ENCODE measurements around the gene COMMD9.

The COMMD9 gene

DNA sequence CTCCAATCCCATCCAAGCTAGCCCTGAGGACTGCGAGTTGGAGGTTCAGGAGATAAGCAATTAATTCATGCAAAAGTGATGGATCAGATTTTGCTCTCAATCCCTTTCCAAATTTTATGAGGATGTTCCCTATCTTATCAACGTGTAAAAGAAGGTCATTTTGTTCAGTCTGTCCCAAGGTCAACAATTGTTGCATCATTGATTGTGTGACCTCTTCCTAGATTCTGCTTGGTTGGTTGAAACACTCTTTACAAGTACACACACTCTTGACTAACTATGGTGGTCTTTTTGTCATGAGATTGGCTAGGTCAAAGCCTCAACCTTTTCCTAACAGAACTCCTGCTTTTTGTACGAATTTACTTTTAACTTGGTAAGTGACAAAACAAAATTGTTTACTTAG lies 41.7 kb downstream of the COMMD9 start:
- Histone ChIP-seq H3K27ac (ENCODE audit: poor library complexity, severe bottlenecking) (no peak overlapping the region), H3K4me3 (ENCODE audit: severe bottlenecking) (no peak overlapping the region), H3K36me3 (ENCODE audit: low read depth) (no peaks in the 10 kb centered on the region), H3K9me3 (ENCODE audit: severe bottlenecking) (no peaks in the 10 kb centered on the region), H3K27me3 (ENCODE audit: insufficient read depth, poor library complexity, severe bottlenecking) (no peaks in the 10 kb centered on the region), H3K4me1 (ENCODE audit: insufficient read depth, poor library complexity, severe bottlenecking) (peaks cover 11% of the 10 kb centered on the region)
- TF ChIP-seq, protein P1, sequence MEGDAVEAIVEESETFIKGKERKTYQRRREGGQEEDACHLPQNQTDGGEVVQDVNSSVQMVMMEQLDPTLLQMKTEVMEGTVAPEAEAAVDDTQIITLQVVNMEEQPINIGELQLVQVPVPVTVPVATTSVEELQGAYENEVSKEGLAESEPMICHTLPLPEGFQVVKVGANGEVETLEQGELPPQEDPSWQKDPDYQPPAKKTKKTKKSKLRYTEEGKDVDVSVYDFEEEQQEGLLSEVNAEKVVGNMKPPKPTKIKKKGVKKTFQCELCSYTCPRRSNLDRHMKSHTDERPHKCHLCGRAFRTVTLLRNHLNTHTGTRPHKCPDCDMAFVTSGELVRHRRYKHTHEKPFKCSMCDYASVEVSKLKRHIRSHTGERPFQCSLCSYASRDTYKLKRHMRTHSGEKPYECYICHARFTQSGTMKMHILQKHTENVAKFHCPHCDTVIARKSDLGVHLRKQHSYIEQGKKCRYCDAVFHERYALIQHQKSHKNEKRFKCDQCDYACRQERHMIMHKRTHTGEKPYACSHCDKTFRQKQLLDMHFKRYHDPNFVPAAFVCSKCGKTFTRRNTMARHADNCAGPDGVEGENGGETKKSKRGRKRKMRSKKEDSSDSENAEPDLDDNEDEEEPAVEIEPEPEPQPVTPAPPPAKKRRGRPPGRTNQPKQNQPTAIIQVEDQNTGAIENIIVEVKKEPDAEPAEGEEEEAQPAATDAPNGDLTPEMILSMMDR (IDR thresholded peaks at IDR 0.05; ENCODE audit: poor library complexity, severe bottlenecking), result no peak
- ATAC-seq (ENCODE audit: low read depth), result no peak
- no peak for DNase-seq (ENCODE audit: low spot score)

DNA sequence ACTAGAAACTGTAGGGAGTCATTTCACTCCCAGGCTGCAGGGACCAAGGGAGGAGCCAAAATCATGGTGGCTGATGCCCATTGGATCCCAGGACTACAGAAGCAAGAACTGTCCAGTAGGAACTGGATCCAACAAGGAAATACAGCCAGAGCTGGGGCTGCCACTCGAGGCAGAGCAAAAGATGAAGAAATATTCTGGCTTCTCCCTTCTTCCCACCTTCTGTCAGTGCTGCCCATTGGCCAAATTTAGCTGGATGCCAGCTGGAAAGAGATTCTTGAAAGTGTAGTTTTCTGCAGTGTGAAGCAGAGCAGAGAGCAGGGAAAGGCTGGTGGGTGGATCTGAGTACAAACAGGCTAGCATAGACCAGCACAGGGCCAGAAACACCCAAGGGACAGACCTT lies 45.6 kb downstream of the COMMD9 start:
- TF ChIP-seq, protein P1 (IDR thresholded peaks at IDR 0.05; ENCODE audit: poor library complexity, severe bottlenecking), result no peak
- DNase-seq (ENCODE audit: low spot score), result no peak

DNA sequence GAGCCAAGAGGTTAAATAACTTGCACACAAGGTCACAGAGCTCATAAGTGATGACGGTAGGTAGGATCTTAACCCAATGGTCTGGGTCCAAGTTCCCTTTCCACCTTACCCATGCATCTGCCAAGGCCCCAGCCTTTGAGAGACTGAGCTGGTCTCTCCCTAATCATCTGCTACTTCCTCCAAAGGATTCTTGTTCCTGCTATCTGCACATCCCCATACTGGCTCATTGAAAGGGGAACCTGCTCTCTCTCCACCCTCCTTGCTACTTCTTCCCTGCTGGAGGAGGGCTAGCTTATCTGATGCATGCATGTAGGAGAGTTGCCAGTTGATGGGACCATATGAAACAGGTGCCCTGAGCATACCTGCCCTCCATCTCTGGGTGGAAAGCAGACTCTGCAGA lies 47.7 kb downstream of the COMMD9 start:
- H3K9me3 ChIP-seq (ENCODE audit: severe bottlenecking), result no peaks in the 10 kb centered on the region
- DNase-seq (ENCODE audit: low spot score), result no peak
- H3K4me1 ChIP-seq (ENCODE audit: insufficient read depth, poor library complexity, severe bottlenecking), result no peaks in the 10 kb centered on the region
- H3K36me3 ChIP-seq (ENCODE audit: low read depth), result no peaks in the 10 kb centered on the region
- TF ChIP-seq, protein P1 (IDR thresholded peaks at IDR 0.05; ENCODE audit: poor library complexity, severe bottlenecking), result no peak
- no peak overlapping the region for H3K27ac ChIP-seq (ENCODE audit: poor library complexity, severe bottlenecking)
- H3K27me3 ChIP-seq (ENCODE audit: insufficient read depth, poor library complexity, severe bottlenecking), result no peaks in the 10 kb centered on the region
- ATAC-seq (ENCODE audit: low read depth), result no peak
- no peak overlapping the region for H3K4me3 ChIP-seq (ENCODE audit: severe bottlenecking)

More for the DNA sequence above, 45.6 kb downstream of the COMMD9 start:
- H3K27me3 ChIP-seq (ENCODE audit: insufficient read depth, poor library complexity, severe bottlenecking), result no peaks in the 10 kb centered on the region
- H3K36me3 ChIP-seq (ENCODE audit: low read depth), result no peaks in the 10 kb centered on the region
- H3K4me1 ChIP-seq (ENCODE audit: insufficient read depth, poor library complexity, severe bottlenecking), result no peaks in the 10 kb centered on the region
- no peak for ATAC-seq (ENCODE audit: low read depth)
- H3K27ac ChIP-seq (ENCODE audit: poor library complexity, severe bottlenecking), result no peak overlapping the region
- no peaks in the 10 kb centered on the region for H3K9me3 ChIP-seq (ENCODE audit: severe bottlenecking)
- H3K4me3 ChIP-seq (ENCODE audit: severe bottlenecking), result no peak overlapping the region

DNA sequence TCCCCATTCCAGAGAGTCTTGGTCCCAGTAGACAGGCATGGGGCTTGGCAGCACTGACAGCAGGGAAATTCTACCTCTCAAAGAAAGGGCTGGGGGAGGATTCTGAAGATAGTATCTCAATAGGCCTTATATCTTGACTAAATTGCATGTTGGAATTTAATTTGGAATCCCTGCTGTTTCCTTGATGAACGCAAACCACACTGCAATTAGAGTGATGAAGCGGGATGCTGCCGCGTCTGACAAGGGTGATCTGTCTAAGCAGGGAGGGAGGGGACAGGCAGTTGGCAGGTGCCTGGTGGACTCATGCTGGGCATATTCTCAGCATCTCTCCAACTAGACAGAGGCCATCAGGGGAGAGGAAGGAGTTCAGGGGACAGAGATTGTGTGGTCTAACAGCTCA lies 48.4 kb downstream of the COMMD9 start:
- TF ChIP-seq, protein P1 (IDR thresholded peaks at IDR 0.05; ENCODE audit: poor library complexity, severe bottlenecking), result no peak
- Histone ChIP-seq H3K4me3 (ENCODE audit: severe bottlenecking) (no peak overlapping the region), H3K27me3 (ENCODE audit: insufficient read depth, poor library complexity, severe bottlenecking) (no peaks in the 10 kb centered on the region), H3K4me1 (ENCODE audit: insufficient read depth, poor library complexity, severe bottlenecking) (no peaks in the 10 kb centered on the region), H3K36me3 (ENCODE audit: low read depth) (no peaks in the 10 kb centered on the region), H3K9me3 (ENCODE audit: severe bottlenecking) (no peaks in the 10 kb centered on the region), H3K27ac (ENCODE audit: poor library complexity, severe bottlenecking) (no peak overlapping the region)
- no peak for ATAC-seq (ENCODE audit: low read depth)
- DNase-seq (ENCODE audit: low spot score), result no peak

DNA sequence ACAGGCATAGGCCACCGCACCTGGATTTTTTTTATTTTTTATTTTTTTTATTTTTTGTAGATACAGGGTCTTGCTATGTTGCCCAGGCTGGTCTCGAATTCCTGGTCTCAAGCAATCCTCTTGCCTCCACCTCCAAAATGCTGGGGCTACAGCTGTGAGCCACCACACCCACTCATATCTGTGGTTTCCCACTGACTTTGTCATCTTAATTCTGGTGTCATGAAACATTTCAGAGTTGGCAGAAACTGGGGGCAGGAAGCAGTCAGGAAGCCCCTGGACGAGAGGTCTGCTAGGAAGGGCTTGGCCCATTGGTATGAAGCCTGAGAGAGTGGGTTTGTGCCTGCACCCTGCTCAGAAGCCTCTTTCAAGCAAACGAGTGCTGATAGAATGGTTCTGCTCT lies 49.1 kb downstream of the COMMD9 start:
- Histone ChIP-seq H3K27me3 (ENCODE audit: insufficient read depth, poor library complexity, severe bottlenecking) (no peaks in the 10 kb centered on the region), H3K27ac (ENCODE audit: poor library complexity, severe bottlenecking) (no peak overlapping the region), H3K9me3 (ENCODE audit: severe bottlenecking) (no peaks in the 10 kb centered on the region), H3K4me3 (ENCODE audit: severe bottlenecking) (no peak overlapping the region), H3K36me3 (ENCODE audit: low read depth) (no peaks in the 10 kb centered on the region), H3K4me1 (ENCODE audit: insufficient read depth, poor library complexity, severe bottlenecking) (no peaks in the 10 kb centered on the region)
- no peak for DNase-seq (ENCODE audit: low spot score)
- TF ChIP-seq, protein P1 (IDR thresholded peaks at IDR 0.05; ENCODE audit: poor library complexity, severe bottlenecking), result no peak
- no peak for ATAC-seq (ENCODE audit: low read depth)
